ENCODE results near the gene TUBGCP3.

Gene TUBGCP3

DNA sequence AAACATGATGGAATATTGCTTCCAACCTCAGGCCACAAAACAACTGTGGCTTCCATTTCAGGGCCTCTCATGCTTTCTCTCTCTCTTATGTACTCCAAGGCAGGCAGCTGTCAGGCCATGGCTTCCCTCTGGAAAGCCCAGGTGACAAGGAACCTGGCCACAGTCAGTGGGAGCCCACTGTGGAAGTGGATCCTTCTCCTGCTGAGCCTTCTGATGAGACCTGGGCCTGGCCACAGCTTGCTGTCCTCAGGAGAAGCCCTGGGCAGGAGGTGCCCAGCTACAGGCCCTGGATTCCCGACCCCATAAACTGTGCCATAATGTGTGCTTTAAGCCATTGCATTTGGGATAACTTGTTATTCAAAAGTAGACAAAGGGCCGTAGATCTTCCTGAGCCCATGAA lies 140.6 kb downstream of the TUBGCP3 start:
- Histone ChIP-seq H3K27ac (no peak overlapping the region), H3K4me2 (no peak overlapping the region), H3K4me1 (ENCODE audit: low read depth, poor library complexity, severe bottlenecking) (no peaks in the 10 kb centered on the region), H3K9ac (no peak overlapping the region), H4K20me1 (ENCODE audit: insufficient read depth) (no peaks in the 10 kb centered on the region), H3K36me3 (ENCODE audit: insufficient read depth) (no peaks in the 10 kb centered on the region), H3K4me3 (IDR thresholded peaks at IDR 0.05; ENCODE audit: insufficient read depth, low read depth, low read length) (no peak overlapping the region), H2AFZ (ENCODE audit: low read depth) (no peak overlapping the region), H3K27me3 (ENCODE audit: insufficient read depth, low read depth) (peaks cover 8% of the 10 kb centered on the region), H3K79me2 (ENCODE audit: insufficient read depth, low read depth) (no peaks in the 10 kb centered on the region)
- TF ChIP-seq, protein P1, sequence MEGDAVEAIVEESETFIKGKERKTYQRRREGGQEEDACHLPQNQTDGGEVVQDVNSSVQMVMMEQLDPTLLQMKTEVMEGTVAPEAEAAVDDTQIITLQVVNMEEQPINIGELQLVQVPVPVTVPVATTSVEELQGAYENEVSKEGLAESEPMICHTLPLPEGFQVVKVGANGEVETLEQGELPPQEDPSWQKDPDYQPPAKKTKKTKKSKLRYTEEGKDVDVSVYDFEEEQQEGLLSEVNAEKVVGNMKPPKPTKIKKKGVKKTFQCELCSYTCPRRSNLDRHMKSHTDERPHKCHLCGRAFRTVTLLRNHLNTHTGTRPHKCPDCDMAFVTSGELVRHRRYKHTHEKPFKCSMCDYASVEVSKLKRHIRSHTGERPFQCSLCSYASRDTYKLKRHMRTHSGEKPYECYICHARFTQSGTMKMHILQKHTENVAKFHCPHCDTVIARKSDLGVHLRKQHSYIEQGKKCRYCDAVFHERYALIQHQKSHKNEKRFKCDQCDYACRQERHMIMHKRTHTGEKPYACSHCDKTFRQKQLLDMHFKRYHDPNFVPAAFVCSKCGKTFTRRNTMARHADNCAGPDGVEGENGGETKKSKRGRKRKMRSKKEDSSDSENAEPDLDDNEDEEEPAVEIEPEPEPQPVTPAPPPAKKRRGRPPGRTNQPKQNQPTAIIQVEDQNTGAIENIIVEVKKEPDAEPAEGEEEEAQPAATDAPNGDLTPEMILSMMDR (conservative IDR thresholded peaks at IDR 0.05; ENCODE audit: low read depth, low read length), result no peak

DNA sequence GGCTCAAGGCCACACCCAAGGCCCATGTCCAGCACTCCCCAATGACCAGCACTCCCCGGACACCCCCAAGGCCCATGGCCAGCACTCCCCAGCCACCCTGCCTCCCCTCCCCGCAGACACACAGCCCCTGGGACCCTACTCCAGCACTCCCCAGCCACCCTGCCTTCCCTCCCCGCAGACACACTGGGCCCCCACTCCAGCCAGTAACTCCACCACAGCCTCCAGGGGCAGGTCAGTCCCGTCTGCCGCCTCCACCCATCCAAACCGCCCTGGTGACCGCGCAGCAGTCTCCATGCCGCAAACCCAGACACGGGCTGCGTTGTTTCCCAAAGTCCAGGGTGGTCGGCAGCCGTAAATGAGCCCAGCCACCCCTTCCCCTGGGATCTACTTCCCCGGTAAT lies 141.1 kb downstream of the TUBGCP3 start:
- H3K4me1 ChIP-seq (ENCODE audit: low read depth, poor library complexity, severe bottlenecking), result no peaks in the 10 kb centered on the region

DNA sequence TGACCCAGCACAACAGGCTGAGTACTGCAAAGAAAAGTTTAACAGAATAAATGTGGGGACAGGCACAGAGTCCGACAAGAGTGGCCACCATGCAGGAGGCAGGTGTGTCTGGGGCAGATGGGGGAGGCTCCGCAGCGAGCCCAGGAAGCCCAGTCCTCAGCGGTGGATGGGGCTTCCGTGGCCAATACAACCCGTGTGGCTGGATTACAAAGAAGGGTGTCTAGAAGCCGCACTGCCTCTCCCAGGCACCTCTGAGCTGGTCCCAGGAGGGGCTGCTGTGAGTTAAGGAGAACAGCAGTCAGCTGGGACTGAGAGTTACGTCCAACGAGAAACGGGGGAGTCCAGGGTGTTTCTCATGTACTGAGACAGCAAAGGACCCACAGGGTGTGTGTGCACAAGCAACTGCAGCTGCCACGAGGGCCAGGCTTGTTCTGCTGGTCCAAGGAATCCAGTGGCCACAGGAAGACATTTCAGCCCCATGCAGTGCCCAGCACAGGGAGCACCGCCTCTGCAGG lies 141.5 kb downstream of the TUBGCP3 start:
- Histone ChIP-seq H3K79me2 (ENCODE audit: insufficient read depth, low read depth) (no peaks in the 10 kb centered on the region), H3K9ac (no peak overlapping the region), H4K20me1 (ENCODE audit: insufficient read depth) (no peaks in the 10 kb centered on the region), H3K36me3 (ENCODE audit: insufficient read depth) (no peaks in the 10 kb centered on the region), H3K4me3 (IDR thresholded peaks at IDR 0.05; ENCODE audit: insufficient read depth, low read depth, low read length) (no peak overlapping the region), H2AFZ (ENCODE audit: low read depth) (no peak overlapping the region), H3K27ac (no peak overlapping the region), H3K27me3 (ENCODE audit: insufficient read depth, low read depth) (peaks cover 8% of the 10 kb centered on the region), H3K4me2 (no peak overlapping the region), H3K4me1 (ENCODE audit: low read depth, poor library complexity, severe bottlenecking) (no peaks in the 10 kb centered on the region)
- TF ChIP-seq, protein P1 (conservative IDR thresholded peaks at IDR 0.05; ENCODE audit: low read depth, low read length), result no peak

More for the DNA sequence above, 141.1 kb downstream of the TUBGCP3 start:
- no peaks in the 10 kb centered on the region for H4K20me1 ChIP-seq (ENCODE audit: insufficient read depth)
- H3K36me3 ChIP-seq (ENCODE audit: insufficient read depth), result no peaks in the 10 kb centered on the region
- H3K27me3 ChIP-seq (ENCODE audit: insufficient read depth, low read depth), result peaks cover 8% of the 10 kb centered on the region
- no peaks in the 10 kb centered on the region for H3K79me2 ChIP-seq (ENCODE audit: insufficient read depth, low read depth)
- no peak overlapping the region for H3K4me2 ChIP-seq
- H2AFZ ChIP-seq (ENCODE audit: low read depth), result no peak overlapping the region
- H3K27ac ChIP-seq, result no peak overlapping the region
- TF ChIP-seq, protein P1 (conservative IDR thresholded peaks at IDR 0.05; ENCODE audit: low read depth, low read length), result no peak
- H3K9ac ChIP-seq, result no peak overlapping the region
- no peak overlapping the region for H3K4me3 ChIP-seq (IDR thresholded peaks at IDR 0.05; ENCODE audit: insufficient read depth, low read depth, low read length)

DNA sequence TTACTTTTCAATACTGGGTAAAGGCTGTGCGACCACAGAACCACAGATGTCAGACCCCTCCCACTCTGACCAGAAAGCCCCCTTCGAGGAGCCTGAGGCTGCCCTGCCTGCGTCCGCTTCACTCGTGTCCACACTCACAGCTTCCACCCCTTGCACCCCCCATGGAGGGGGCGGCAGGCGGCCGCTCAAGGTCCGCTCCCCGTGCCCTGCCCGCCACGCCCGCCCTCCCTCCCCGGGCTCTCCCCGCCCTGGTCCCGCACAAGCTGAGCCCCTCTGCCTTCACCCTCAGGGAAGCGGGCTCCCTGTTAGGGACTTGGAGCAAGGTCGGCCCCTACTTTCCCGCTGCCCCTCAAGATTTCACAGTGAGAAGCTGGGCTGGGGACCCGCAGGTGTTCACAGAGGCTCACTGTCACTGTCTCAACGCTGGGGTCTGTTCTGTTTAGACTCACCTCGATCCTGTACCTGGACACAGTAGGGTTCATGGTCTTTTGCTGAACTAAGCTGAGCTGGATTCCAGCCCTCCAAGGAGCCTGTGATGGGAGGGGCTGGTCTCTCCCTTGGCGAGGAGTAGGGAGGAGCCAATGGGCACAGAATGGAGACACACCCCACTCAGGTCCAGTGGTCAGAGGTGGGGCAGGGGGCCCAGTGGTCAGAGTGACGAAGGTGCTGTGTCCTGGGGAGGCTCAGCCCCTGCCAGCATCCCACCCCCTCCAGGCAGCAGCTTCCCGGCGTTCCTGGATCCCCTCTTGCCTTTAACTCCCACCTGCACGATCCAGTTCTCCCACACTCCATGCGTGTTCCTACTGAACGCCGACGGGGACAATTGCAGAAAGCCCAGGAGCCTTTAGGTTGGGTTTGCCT lies 142.3 kb downstream of the TUBGCP3 start:
- no peaks in the 10 kb centered on the region for H3K4me1 ChIP-seq (ENCODE audit: low read depth, poor library complexity, severe bottlenecking)
- no peak overlapping the region for H3K27ac ChIP-seq
- no peak overlapping the region for H3K4me2 ChIP-seq
- no peaks in the 10 kb centered on the region for H3K36me3 ChIP-seq (ENCODE audit: insufficient read depth)
- no peak overlapping the region for H3K4me3 ChIP-seq (IDR thresholded peaks at IDR 0.05; ENCODE audit: insufficient read depth, low read depth, low read length)
- no peaks in the 10 kb centered on the region for H3K79me2 ChIP-seq (ENCODE audit: insufficient read depth, low read depth)
- H4K20me1 ChIP-seq (ENCODE audit: insufficient read depth), result no peaks in the 10 kb centered on the region
- H3K27me3 ChIP-seq (ENCODE audit: insufficient read depth, low read depth), result peaks cover 3% of the 10 kb centered on the region
- no peak overlapping the region for H2AFZ ChIP-seq (ENCODE audit: low read depth)
- no peak overlapping the region for H3K9ac ChIP-seq
- TF ChIP-seq, protein P1 (conservative IDR thresholded peaks at IDR 0.05; ENCODE audit: low read depth, low read length), result no peak
